Activated T-cell treated with anti-CD3 and anti-CD28 coated beads, Interleukin-2, amount 50 U/mL, for 4 hours (primary cell): ENCODE data around the gene TMEM62. TPM values are rescaled to one million over a fixed set of nuclear protein-coding genes. Genes with fewer than 3 reads are reported as not detected.
"Not testable (repeated sequence)": the region's sequence is repeated elsewhere in the genome, so short reads cannot be mapped to it uniquely, and the experiment has no call there.

Source experiments
- ATAC-seq, 2 donors: fragments of 200-7000 bp; cut with Tn5 transposase; one replicate each; pipeline ENCODE4 v1.10.0; 2021
- DNase-seq: peaks from one replicate; pipeline ENCODE4 v3.0.0-alpha.2; 2020
- H3K27me3 Mint-ChIP-seq: one replicate; pipeline ENCODE4 v1.8.0; 2021; ENCODE audit warnings: low read depth, mixed read lengths
- H3K36me3 Mint-ChIP-seq: one replicate; pipeline ENCODE4 v1.8.0; 2022; ENCODE audit warnings: mixed read lengths; ENCODE audit not compliant: insufficient read depth
- H3K4me1 Mint-ChIP-seq: one replicate; pipeline ENCODE4 v1.8.0; 2021; ENCODE audit warnings: low read depth, mixed read lengths
- H3K4me3 Mint-ChIP-seq: one replicate; pipeline ENCODE4 v1.8.0; 2021; ENCODE audit warnings: mild to moderate bottlenecking, moderate library complexity, mixed read lengths
- H3K9me3 Mint-ChIP-seq: one replicate; pipeline ENCODE4 v1.8.0; 2021; ENCODE audit warnings: mixed read lengths
- total RNA-seq, 3 donors: library from RNA; stranded (reverse); gene quantifications; one replicate each; pipeline ENCODE4 v1.2.1, GENCODE V29; 2021

TMEM62 gene
- total RNA-seq, 3 donors from 2014 or later, result 7.9 to 10.5 (median 9.4) TPM

DNA sequence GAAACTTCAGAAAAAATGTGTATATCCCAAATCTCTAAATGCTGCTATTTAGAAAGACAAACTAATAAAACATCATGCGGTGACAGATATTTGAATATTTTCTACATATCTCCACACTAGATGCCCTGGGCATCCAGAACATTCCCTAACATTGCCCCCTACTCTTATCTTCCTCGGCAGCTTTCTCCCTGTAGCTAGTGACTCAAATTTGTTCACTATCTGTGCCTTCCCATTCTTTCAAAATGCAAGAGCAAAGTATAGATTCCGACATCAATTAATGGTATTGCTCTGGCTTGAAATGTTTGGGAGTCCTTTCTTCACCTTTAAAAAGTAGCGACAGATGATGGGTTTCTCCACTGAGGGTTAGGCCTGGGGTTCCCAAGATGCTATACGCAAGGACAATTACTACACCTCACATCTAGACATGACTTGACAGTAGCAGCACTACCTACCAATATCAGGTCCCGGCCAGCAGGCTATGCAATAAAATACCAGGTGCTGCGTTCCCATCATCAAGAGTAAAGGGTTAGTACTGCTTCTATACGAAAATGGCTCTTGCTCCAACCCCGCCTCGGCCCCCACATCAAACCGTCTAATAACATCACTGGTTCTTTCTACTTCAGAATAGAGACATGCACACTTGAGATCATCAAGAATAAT is 28.2 kb upstream of the TMEM62 start:
- Mint-ChIP-seq H3K9me3 (no peaks in the 10 kb centered on the region), H3K4me1 (peaks cover 56% of the 10 kb centered on the region), H3K4me3 (peak overlapping the region; percentile 97), H3K27me3 (peaks cover 5% of the 10 kb centered on the region), H3K36me3 (peaks cover 21% of the 10 kb centered on the region)
- DNase-seq (peak; percentile 8), ATAC-seq (peak; percentile 35 to 39)

DNA sequence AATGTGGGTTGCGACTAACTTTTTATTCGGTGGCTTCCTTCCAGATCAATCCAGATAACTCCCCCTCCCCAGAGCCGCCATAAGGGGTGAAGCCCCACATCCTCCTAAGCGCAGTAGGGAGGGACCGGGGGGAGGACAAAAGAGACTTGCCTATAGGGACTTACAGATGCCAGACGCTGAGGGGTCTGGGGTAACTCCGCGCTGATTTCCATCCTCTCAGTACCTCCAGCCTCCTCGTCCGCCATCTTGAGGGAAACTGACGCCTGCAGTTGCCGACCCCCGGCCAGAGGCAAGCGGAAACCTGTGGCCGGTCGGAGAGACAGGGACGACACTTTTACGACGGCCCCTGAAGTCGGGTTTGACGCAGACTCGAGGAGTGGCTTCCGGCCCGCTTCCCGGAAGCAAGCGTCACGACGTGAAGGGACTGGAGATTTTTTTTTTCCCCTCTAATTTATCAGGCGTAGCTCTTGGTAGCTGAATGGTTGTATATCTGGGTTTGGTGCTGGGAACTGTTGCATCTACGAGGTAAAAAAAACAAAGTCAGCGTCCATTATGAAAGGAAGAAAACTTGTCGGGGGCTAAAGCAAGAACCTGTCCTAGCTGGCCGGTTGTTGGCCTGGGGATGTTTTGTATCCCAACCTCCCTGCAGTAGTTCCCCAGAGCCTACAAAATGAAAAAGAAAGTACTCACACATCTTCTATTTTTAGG is 27.5 kb upstream of the TMEM62 start, which contains the start of gene UBR1:
UBR1 (minus strand) TSS at position 261 of the 708 bp plus-strand sequence; CDS start at position 245, 16 bp downstream.
- peaks cover 16% of the 10 kb centered on the region for H3K36me3 Mint-ChIP-seq
- peaks cover 5% of the 10 kb centered on the region for H3K27me3 Mint-ChIP-seq
- ATAC-seq, result peak; percentile 95 to 96
- H3K4me1 Mint-ChIP-seq, result peaks cover 51% of the 10 kb centered on the region
- peak within 1 kb of the TSS; percentile 97 for H3K4me3 Mint-ChIP-seq
- no peaks in the 10 kb centered on the region for H3K9me3 Mint-ChIP-seq
- DNase-seq, result peak; percentile 84

DNA sequence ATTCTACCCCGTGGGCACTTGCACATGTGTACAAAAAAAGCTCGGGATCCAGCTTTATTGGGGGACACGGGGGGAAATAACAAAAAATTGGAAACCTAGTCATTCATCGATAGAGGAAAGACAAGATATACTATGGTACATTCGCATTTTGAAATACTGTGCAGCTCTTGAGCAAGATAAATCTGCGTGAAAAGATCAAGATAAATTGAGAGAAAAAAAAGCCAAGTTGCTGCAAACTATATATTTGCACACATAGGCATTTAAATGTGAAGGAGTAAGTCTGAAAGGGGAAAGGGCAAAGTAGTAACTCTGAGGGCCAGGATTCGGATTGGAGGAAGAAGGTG is 26.9 kb upstream of the TMEM62 start:
- no peaks in the 10 kb centered on the region for H3K9me3 Mint-ChIP-seq
- DNase-seq (no peak), ATAC-seq (no peak)
- peak overlapping the region; percentile 97 for H3K4me3 Mint-ChIP-seq
- H3K27me3 Mint-ChIP-seq, result peaks cover 5% of the 10 kb centered on the region
- peaks cover 12% of the 10 kb centered on the region for H3K36me3 Mint-ChIP-seq
- peaks cover 46% of the 10 kb centered on the region for H3K4me1 Mint-ChIP-seq

DNA sequence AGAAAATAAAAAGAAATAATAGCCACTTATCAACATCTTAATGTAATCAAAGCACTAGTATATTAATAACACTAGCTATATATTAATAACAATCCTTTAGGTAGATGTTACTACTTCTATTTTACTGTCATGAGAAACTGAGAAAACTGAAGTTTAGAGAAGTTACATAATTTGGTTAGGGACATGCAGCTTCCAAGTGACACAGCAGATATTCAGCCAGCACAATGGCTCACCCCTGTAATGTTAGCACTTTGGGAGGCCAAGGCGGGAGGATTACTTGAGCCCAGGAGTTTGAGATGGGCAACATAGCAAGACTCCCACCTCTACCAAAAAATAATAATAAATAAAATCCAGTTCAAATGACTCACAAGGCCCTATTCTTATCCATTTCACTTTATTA is 25.6 kb upstream of the TMEM62 start:
- Mint-ChIP-seq H3K9me3 (no peaks in the 10 kb centered on the region), H3K27me3 (peaks cover 5% of the 10 kb centered on the region), H3K4me3 (no peak overlapping the region), H3K4me1 (peaks cover 37% of the 10 kb centered on the region), H3K36me3 (peaks cover 4% of the 10 kb centered on the region)
- no peak for ATAC-seq
- DNase-seq, result no peak

DNA sequence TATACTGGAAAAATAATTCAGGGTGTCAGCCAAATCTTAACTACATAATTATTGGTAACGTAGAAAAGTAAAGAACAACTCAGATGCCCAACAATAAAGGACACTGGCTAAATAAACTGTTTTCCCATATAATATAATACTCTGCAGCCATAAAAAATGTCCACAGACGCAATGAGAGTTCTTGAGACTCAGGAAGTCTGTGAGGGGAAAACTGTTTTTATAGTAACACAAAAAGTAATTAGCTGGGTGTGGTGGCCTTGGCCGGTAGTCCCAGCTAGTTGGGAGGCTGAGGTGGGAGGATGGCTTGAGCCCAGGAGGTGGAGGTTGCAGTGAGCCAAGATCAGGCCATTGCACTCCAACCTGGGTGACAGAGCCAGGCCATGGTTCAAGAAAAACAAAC is 22.0 kb upstream of the TMEM62 start:
- H3K4me1 Mint-ChIP-seq, result peaks cover 5% of the 10 kb centered on the region
- H3K27me3 Mint-ChIP-seq, result peaks cover 5% of the 10 kb centered on the region
- ATAC-seq (no peak), DNase-seq (no peak)
- no peaks in the 10 kb centered on the region for H3K9me3 Mint-ChIP-seq
- H3K36me3 Mint-ChIP-seq, result no peaks in the 10 kb centered on the region
- H3K4me3 Mint-ChIP-seq, result no peak overlapping the region

DNA sequence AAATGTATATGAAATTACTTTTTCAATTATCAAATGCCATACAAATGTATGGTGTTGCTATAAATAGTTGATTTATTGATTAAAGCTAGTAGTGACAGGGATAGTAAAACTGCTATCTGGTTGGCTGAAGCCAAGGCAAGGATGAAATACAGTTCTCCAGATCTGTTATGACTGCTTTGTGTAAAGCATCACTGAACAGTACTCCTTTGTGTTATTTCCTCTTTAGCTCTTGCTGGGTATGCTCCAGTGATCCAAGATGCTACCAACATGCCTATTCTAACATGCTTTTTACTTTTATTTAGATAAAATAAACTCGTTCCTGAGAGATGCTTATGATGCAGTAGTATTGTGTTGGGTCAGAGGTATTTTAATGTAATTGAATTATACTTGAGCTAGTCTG is 15.1 kb upstream of the TMEM62 start:
- Mint-ChIP-seq H3K4me3 (no peak overlapping the region), H3K9me3 (no peaks in the 10 kb centered on the region), H3K36me3 (no peaks in the 10 kb centered on the region), H3K4me1 (peaks cover 13% of the 10 kb centered on the region), H3K27me3 (peaks cover 6% of the 10 kb centered on the region)
- ATAC-seq (no peak), DNase-seq (no peak)

DNA sequence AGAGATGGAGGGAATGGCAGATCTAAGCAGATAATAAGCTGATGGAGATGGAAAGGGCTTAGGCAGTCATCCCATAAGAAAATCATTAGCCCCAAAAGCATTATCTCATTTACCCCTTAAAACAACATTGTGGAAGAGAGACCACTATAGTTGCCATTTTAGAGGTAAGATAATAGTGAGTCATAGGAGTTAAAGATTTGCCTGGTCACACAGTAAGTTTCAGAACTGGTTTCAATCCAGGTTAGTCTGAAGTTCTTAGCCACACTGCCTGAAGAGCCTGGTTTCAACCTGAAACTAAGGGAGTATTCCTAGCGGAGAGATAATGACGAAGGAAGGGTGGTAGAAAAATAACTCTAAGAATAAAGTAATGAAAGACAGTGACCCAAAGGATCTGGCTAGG is 14.6 kb upstream of the TMEM62 start:
- ATAC-seq, result no peak
- Mint-ChIP-seq H3K36me3 (no peaks in the 10 kb centered on the region), H3K9me3 (no peaks in the 10 kb centered on the region), H3K4me1 (peaks cover 14% of the 10 kb centered on the region), H3K27me3 (peaks cover 6% of the 10 kb centered on the region), H3K4me3 (no peak overlapping the region)
- no peak for DNase-seq

DNA sequence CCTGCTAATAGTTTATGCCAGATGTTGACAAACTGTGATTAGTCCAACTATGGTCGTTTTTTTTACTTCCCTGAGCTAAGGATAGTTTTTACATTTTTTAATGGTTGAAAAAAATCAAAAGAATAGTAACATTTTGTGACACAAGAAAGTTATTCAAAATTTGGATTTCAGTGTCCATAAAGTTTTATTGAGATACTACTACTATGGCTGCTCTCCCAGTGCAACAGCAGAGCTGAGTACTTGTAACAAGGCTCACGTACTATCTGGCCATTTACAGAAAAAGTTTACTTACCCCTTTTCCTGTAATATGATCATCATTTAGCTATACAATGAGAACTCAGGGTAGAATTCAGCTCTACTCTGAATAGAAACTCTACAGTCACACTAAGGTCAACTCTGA is 11.5 kb upstream of the TMEM62 start:
- H3K4me1 Mint-ChIP-seq, result peaks cover 14% of the 10 kb centered on the region
- DNase-seq (no peak), ATAC-seq (no peak)
- no peaks in the 10 kb centered on the region for H3K36me3 Mint-ChIP-seq
- H3K27me3 Mint-ChIP-seq, result peaks cover 6% of the 10 kb centered on the region
- no peak overlapping the region for H3K4me3 Mint-ChIP-seq
- H3K9me3 Mint-ChIP-seq, result no peaks in the 10 kb centered on the region

DNA sequence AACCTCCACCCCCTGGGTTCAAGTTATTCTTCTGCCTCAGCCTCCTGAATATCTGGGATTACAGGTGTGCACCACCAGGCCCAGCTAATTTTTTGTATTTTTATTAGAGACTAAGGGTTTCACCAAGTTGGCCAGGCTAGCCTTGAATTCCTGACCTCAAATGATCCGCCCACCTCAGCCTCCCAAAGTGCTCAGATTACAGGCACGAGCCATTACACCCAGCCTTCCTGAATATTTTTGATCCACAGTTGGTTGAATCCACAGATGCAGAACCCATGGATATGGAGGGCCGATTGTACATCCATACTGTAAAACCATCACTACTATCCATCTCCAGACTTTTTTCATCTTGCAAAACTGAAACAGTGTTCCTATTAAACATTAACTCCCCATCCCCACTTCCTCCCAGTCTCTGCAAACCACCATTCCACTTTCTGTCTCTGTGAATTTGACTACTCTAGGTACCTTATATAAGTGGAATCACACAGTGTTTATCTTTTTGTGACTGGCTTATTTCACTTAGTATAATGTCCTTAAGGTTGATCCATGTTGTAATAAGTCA is 8.2 kb upstream of the TMEM62 start:
- Mint-ChIP-seq H3K9me3 (peaks cover 3% of the 10 kb centered on the region), H3K4me1 (peaks cover 13% of the 10 kb centered on the region), H3K27me3 (peaks cover 4% of the 10 kb centered on the region), H3K36me3 (peaks cover 2% of the 10 kb centered on the region), H3K4me3 (no peak overlapping the region)
- no peak for DNase-seq
- ATAC-seq, result no peak

DNA sequence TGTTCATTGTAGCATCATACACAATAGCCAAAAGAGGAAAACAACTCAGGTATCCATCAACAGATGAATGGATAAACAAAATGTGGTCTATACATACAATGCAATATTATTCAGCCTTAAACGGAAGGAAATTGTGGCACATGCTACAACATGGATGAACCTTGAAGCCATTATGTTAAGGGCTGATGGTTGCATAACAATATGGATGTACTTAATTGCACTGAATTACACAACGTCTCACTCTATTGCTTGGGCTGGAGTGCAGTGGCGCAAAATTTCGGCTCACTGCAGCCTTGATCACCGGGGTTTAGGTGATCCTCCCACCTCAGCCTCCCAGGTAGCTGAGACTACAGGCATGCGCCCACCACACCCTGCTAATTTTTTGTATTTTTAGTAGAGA is 7.0 kb upstream of the TMEM62 start:
- Mint-ChIP-seq H3K4me1 (peaks cover 13% of the 10 kb centered on the region), H3K4me3 (no peak overlapping the region), H3K36me3 (peaks cover 2% of the 10 kb centered on the region), H3K9me3 (peaks cover 3% of the 10 kb centered on the region), H3K27me3 (peaks cover 4% of the 10 kb centered on the region)
- ATAC-seq (no peak), DNase-seq (no peak)

DNA sequence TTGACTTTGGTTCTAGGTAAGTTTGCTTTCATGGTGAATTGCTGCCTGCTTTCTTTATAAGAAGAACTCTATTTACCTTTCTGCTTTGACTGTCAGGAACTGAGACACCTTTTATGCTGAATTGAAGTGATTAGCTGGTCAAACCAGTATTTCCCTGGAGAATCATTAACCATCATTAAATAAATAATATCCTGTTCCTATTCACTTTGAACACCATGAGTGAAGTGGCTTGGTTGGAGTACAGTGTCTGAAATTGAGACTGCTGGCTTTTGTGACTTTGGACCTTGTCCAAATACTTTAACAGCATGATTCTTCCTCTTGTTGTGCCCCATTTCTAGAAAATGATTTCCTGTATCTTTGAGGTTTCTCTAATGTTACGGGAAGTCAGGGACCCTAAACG is 5.6 kb upstream of the TMEM62 start:
- no peak overlapping the region for H3K4me3 Mint-ChIP-seq
- DNase-seq (no peak), ATAC-seq (no peak)
- H3K27me3 Mint-ChIP-seq, result peaks cover 4% of the 10 kb centered on the region
- H3K9me3 Mint-ChIP-seq, result peaks cover 3% of the 10 kb centered on the region
- peaks cover 8% of the 10 kb centered on the region for H3K4me1 Mint-ChIP-seq
- H3K36me3 Mint-ChIP-seq, result peaks cover 2% of the 10 kb centered on the region

DNA sequence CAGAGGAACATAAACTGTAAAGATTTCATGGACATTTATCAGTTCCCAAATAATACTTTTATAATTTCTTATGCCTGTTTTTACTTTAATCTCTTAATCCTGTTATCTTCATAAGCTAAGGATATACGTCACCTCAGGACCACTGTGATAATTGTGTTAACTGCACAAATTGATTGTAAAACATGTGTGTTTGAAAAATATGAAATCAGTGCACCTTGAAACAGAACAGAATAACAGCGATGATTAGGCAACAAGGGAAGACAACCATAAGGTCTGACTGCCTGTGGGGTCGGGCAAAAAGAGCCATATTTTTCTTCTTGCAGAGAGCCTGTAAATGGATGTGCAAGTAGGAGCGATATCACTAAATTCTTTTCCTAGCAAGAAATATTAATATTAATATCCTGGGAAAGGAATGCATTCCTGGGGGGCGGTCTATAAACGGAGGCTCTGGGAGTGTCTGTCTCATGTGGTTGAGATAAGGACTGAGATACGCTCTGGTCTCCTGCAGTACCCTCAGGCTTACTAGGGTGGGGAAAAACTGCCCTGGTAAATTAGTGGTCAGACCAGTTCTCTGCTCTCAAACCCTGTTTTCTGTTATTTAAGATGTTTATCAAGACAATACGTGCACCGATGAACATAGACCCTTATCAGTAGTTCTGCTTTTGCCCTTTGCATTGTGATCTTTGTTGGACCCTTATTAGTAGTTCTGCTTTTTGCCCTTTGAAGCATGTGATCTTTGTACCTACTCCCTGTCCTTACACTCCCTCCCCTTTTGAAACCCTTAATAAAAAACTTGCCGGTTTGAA is 5.0 kb upstream of the TMEM62 start:
- not testable (repeated sequence) for H3K27me3 Mint-ChIP-seq, DNase-seq, H3K9me3 Mint-ChIP-seq, H3K4me3 Mint-ChIP-seq, H3K36me3 Mint-ChIP-seq, H3K4me1 Mint-ChIP-seq, ATAC-seq

DNA sequence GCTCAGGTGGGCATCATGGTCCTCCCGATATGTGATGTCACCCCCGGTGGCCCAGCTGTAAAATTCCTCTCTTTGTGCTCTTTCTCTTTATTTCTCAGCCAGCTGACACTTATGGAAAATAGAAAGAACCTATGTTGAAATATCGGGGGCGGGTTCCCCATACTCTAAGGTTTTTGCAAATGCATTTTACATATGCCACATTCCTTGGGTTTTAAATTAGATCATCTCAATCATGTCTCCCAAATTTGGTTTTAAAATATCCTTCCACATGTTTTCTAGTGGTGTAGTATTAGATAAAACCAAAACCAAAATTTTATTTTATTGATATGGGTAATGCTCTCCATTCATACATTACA is 4.4 kb upstream of the TMEM62 start:
- peaks cover 3% of the 10 kb centered on the region for H3K9me3 Mint-ChIP-seq
- H3K4me1 Mint-ChIP-seq, result peaks cover 7% of the 10 kb centered on the region
- DNase-seq (no peak), ATAC-seq (no peak)
- peaks cover 4% of the 10 kb centered on the region for H3K27me3 Mint-ChIP-seq
- no peak overlapping the region for H3K4me3 Mint-ChIP-seq
- H3K36me3 Mint-ChIP-seq, result peaks cover 2% of the 10 kb centered on the region

DNA sequence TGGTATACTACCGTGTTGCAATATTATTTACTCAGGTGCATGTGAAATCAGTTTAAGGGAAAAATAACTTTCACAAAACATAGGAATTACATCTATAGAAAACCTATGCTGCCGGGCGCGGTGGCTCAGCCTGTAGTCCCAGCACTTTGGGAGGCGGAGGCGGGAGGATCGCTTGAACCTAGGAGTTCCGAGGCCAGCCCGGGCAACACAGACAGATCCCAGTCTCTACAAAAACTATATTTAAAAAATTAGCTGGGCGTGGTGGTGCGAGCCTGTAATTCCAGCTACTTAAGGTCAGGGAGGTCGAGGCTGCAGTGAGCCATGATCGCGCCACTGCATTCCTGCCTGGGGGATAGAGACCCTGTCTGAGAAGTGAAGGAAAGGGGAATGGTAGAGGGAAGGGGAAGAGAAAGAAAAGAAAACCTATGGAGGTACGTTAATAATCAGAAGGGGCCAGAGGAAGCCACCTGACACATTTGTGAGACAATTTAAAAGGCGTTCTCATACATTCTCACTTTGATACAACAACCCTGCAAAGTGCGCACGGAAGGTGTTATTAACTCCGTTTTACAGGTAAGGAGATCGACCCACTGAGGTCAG is 456 bp upstream of the TMEM62 start:
- H3K4me3 Mint-ChIP-seq, result peak overlapping the region; percentile 86
- peaks cover 3% of the 10 kb centered on the region for H3K9me3 Mint-ChIP-seq

More for the DNA sequence above, 456 bp upstream of the TMEM62 start:
- Mint-ChIP-seq H3K4me1 (peaks cover 22% of the 10 kb centered on the region), H3K36me3 (peaks cover 8% of the 10 kb centered on the region), H3K27me3 (peaks cover 2% of the 10 kb centered on the region)
- no peak for ATAC-seq
- DNase-seq, result no peak
